Measurements from ENCODE around the gene MICAL1.

The MICAL1 gene

GRCh38 chr6:109469591-109470189, 14.1 kb upstream of the MICAL1 start:
- H2AFZ ChIP-seq (ENCODE audit: insufficient read depth, low read length, poor library complexity), result no peak overlapping the region
- H4K8ac ChIP-seq (ENCODE audit: low read depth, low read length), result no peak overlapping the region
- no peak overlapping the region for H3K4ac ChIP-seq (ENCODE audit: low read depth, low read length)
- H4K12ac ChIP-seq (ENCODE audit: low read depth, low read length), result no peak overlapping the region
- no peaks in the 10 kb centered on the region for H3K79me2 ChIP-seq (ENCODE audit: control insufficient read depth, insufficient read depth, low read length, poor library complexity)
- H3K27ac ChIP-seq (ENCODE audit: low read depth, low read length), result no peak overlapping the region
- no peak overlapping the region for H3K4me2 ChIP-seq (ENCODE audit: low read length)
- no peak overlapping the region for H3K14ac ChIP-seq (ENCODE audit: low read length)
- WGBS (ENCODE audit: extremely low coverage, insufficient coverage, insufficient read length), result no CpG with 5 or more reads among the region's 5 CpGs
- no peaks in the 10 kb centered on the region for H3K79me1 ChIP-seq (ENCODE audit: low read length)
- no peak for DNase-seq
- no peak overlapping the region for H4K91ac ChIP-seq (ENCODE audit: low read depth, low read length)
- no peak overlapping the region for H3K23ac ChIP-seq (ENCODE audit: low read length)
- no peak overlapping the region for H2AK5ac ChIP-seq (ENCODE audit: low read length)
- H2BK120ac ChIP-seq (ENCODE audit: insufficient read depth, low read length, poor library complexity), result no peak overlapping the region
- H3K4me3 ChIP-seq (ENCODE audit: low read depth, low read length), result no peak overlapping the region
- no peaks in the 10 kb centered on the region for H3K27me3 ChIP-seq (ENCODE audit: insufficient read depth, low read length)
- no peak overlapping the region for H3K9ac ChIP-seq (ENCODE audit: low read length)
- peaks cover 25 to 54% of the 10 kb centered on the region in 2 experiments for H3K36me3 ChIP-seq (ENCODE audit: control insufficient read depth in 1 of 2, insufficient read depth in 2 of 2, low read length in 2 of 2)
- no peak overlapping the region for H2BK12ac ChIP-seq (ENCODE audit: low read length)
- no peak overlapping the region for H3K18ac ChIP-seq (ENCODE audit: low read length)
- peaks cover 0 to 2% of the 10 kb centered on the region in 2 experiments for H3K4me1 ChIP-seq (ENCODE audit: control insufficient read depth in 1 of 2, insufficient read depth in 2 of 2, low read length in 2 of 2)
- no peak overlapping the region for H2BK5ac ChIP-seq (ENCODE audit: low read depth, low read length, poor library complexity)
- no peaks in the 10 kb centered on the region for H3K9me3 ChIP-seq (ENCODE audit: insufficient read depth, low read depth, low read length)

GRCh38 chr6:109467696-109468095, 12.1 kb upstream of the MICAL1 start:
- Histone ChIP-seq H3K9me3 (ENCODE audit: insufficient read depth, low read depth, low read length) (no peaks in the 10 kb centered on the region), H2BK120ac (ENCODE audit: insufficient read depth, low read length, poor library complexity) (no peak overlapping the region), H4K12ac (ENCODE audit: low read depth, low read length) (no peak overlapping the region), H3K79me1 (ENCODE audit: low read length) (no peaks in the 10 kb centered on the region), H3K79me2 (ENCODE audit: control insufficient read depth, insufficient read depth, low read length, poor library complexity) (no peaks in the 10 kb centered on the region), H2BK5ac (ENCODE audit: low read depth, low read length, poor library complexity) (no peak overlapping the region), H2AK5ac (ENCODE audit: low read length) (no peak overlapping the region), H3K9ac (ENCODE audit: low read length) (no peak overlapping the region), H2AFZ (ENCODE audit: insufficient read depth, low read length, poor library complexity) (no peak overlapping the region), H2BK12ac (ENCODE audit: low read length) (no peak overlapping the region), H3K4me3 (ENCODE audit: low read depth, low read length) (no peak overlapping the region), H3K27me3 (ENCODE audit: insufficient read depth, low read length) (no peaks in the 10 kb centered on the region), H3K4ac (ENCODE audit: low read depth, low read length) (no peak overlapping the region), H3K14ac (ENCODE audit: low read length) (no peak overlapping the region), H3K36me3 (ENCODE audit: control insufficient read depth in 1 of 2, insufficient read depth in 2 of 2, low read length in 2 of 2) (peaks cover 15 to 45% of the 10 kb centered on the region in 2 experiments), H4K91ac (ENCODE audit: low read depth, low read length) (no peak overlapping the region), H3K23ac (ENCODE audit: low read length) (no peak overlapping the region), H3K4me1 (ENCODE audit: control insufficient read depth in 1 of 2, insufficient read depth in 2 of 2, low read length in 2 of 2) (peaks cover 0 to 2% of the 10 kb centered on the region in 2 experiments), H4K8ac (ENCODE audit: low read depth, low read length) (no peak overlapping the region), H3K27ac (ENCODE audit: low read depth, low read length) (no peak overlapping the region), H3K4me2 (ENCODE audit: low read length) (no peak overlapping the region), H3K18ac (ENCODE audit: low read length) (no peak overlapping the region)
- 100% methylated on average over 1 of the region's 6 CpGs for WGBS (ENCODE audit: extremely low coverage, insufficient coverage, insufficient read length)
- no peak for DNase-seq

DNA sequence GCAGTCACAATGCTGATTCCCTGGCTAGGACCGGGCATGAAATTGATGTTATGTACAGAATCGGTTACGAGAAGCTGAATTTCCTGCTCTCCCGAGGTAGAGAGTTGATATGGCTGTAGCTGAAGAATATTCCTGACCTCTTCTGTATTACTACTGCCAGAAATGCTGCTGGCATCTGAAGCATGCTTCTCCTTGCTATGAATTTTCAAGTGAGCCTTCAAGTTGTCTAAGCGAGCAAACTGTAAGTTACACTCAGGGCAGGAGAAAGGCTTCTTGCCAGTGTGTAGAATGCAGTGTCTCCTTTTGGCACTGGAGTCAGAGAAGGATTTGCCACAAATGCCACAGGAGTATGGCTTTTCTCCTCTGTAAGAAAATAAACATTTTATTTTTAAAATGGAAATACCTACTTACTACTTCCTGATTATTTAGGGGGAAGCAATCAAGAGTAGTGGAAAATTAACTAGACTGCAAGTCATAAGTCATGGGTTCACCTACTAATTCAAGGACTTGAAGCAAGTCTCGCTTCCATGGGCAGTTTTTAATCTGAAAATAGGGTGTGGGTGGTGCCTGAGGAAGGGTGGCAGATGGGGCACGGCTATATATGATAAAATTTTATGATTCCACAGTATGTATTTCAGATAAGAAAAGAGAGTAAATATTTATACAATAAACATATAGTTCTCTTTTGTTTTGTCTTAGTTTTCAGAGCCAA, 10.8 kb upstream of the MICAL1 start:
- peak in 1 of 2 donors; percentile 19 for DNase-seq
- peaks cover 13 to 37% of the 10 kb centered on the region in 2 experiments for H3K36me3 ChIP-seq (ENCODE audit: control insufficient read depth in 1 of 2, insufficient read depth in 2 of 2, low read length in 2 of 2)
- H3K79me2 ChIP-seq (ENCODE audit: control insufficient read depth, insufficient read depth, low read length, poor library complexity), result no peaks in the 10 kb centered on the region
- H3K9ac ChIP-seq (ENCODE audit: low read length), result no peak overlapping the region
- no peak overlapping the region for H2BK5ac ChIP-seq (ENCODE audit: low read depth, low read length, poor library complexity)
- no peak overlapping the region for H3K4me3 ChIP-seq (ENCODE audit: low read depth, low read length)
- H2BK12ac ChIP-seq (ENCODE audit: low read length), result no peak overlapping the region
- no peak overlapping the region for H3K4ac ChIP-seq (ENCODE audit: low read depth, low read length)
- H3K79me1 ChIP-seq (ENCODE audit: low read length), result no peaks in the 10 kb centered on the region
- WGBS (ENCODE audit: extremely low coverage, insufficient coverage, insufficient read length), result no CpG with 5 or more reads among the region's 7 CpGs
- no peaks in the 10 kb centered on the region for H3K4me1 ChIP-seq (ENCODE audit: control insufficient read depth in 1 of 2, insufficient read depth in 2 of 2, low read length in 2 of 2)
- no peak overlapping the region for H3K14ac ChIP-seq (ENCODE audit: low read length)
- H2AK5ac ChIP-seq (ENCODE audit: low read length), result no peak overlapping the region
- no peak overlapping the region for H4K12ac ChIP-seq (ENCODE audit: low read depth, low read length)
- no peak overlapping the region for H2AFZ ChIP-seq (ENCODE audit: insufficient read depth, low read length, poor library complexity)
- no peak overlapping the region for H3K27ac ChIP-seq (ENCODE audit: low read depth, low read length)
- no peaks in the 10 kb centered on the region for H3K9me3 ChIP-seq (ENCODE audit: insufficient read depth, low read depth, low read length)
- no peak overlapping the region for H3K18ac ChIP-seq (ENCODE audit: low read length)
- no peak overlapping the region for H3K23ac ChIP-seq (ENCODE audit: low read length)
- H4K8ac ChIP-seq (ENCODE audit: low read depth, low read length), result no peak overlapping the region
- no peak overlapping the region for H3K4me2 ChIP-seq (ENCODE audit: low read length)
- no peak overlapping the region for H2BK120ac ChIP-seq (ENCODE audit: insufficient read depth, low read length, poor library complexity)
- H4K91ac ChIP-seq (ENCODE audit: low read depth, low read length), result no peak overlapping the region
- H3K27me3 ChIP-seq (ENCODE audit: insufficient read depth, low read length), result no peaks in the 10 kb centered on the region

DNA sequence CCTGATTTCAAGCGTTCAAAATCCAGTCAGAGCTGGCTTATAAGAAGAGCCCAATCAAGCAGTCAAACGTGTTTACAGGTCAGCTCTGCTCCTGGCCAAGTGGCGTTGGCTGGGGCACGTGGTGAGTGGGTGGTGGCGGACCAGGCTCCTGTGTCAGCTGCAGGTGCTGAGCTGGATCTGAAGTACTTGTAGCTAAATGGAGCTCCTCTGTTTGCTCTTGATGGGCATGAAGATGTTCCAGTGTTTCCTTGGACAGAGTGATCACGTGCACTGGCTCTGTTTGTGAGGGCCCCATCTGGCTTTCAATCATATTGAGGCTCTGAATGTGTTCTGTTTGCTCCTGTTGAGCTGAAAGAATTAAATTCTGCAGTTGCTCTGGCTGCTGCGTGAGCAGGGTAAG, 10.2 kb upstream of the MICAL1 start:
- Histone ChIP-seq H3K4me3 (ENCODE audit: low read depth, low read length) (no peak overlapping the region), H3K79me1 (ENCODE audit: low read length) (no peaks in the 10 kb centered on the region), H3K27ac (ENCODE audit: low read depth, low read length) (no peak overlapping the region), H2BK5ac (ENCODE audit: low read depth, low read length, poor library complexity) (no peak overlapping the region), H4K91ac (ENCODE audit: low read depth, low read length) (no peak overlapping the region), H2AK5ac (ENCODE audit: low read length) (no peak overlapping the region), H3K4me1 (ENCODE audit: control insufficient read depth in 1 of 2, insufficient read depth in 2 of 2, low read length in 2 of 2) (no peaks in the 10 kb centered on the region), H4K12ac (ENCODE audit: low read depth, low read length) (no peak overlapping the region), H4K8ac (ENCODE audit: low read depth, low read length) (no peak overlapping the region), H2BK120ac (ENCODE audit: insufficient read depth, low read length, poor library complexity) (no peak overlapping the region), H3K4me2 (ENCODE audit: low read length) (no peak overlapping the region), H3K4ac (ENCODE audit: low read depth, low read length) (no peak overlapping the region), H3K23ac (ENCODE audit: low read length) (no peak overlapping the region), H3K36me3 (ENCODE audit: control insufficient read depth in 1 of 2, insufficient read depth in 2 of 2, low read length in 2 of 2) (peaks cover 13 to 33% of the 10 kb centered on the region in 2 experiments), H3K27me3 (ENCODE audit: insufficient read depth, low read length) (no peaks in the 10 kb centered on the region), H3K9me3 (ENCODE audit: insufficient read depth, low read depth, low read length) (no peaks in the 10 kb centered on the region), H2AFZ (ENCODE audit: insufficient read depth, low read length, poor library complexity) (no peak overlapping the region), H2BK12ac (ENCODE audit: low read length) (no peak overlapping the region), H3K9ac (ENCODE audit: low read length) (no peak overlapping the region), H3K14ac (ENCODE audit: low read length) (no peak overlapping the region), H3K18ac (ENCODE audit: low read length) (no peak overlapping the region), H3K79me2 (ENCODE audit: control insufficient read depth, insufficient read depth, low read length, poor library complexity) (no peaks in the 10 kb centered on the region)
- no CpG with 5 or more reads among the region's 7 CpGs for WGBS (ENCODE audit: extremely low coverage, insufficient coverage, insufficient read length)
- DNase-seq, result no peak

Data from trophoblast cell (in vitro differentiated cells and primary cell).